Right lobe of liver (tissue), 6 donors: Measurements from ENCODE around the gene FAM168B. TPM values are rescaled to one million over a fixed set of nuclear protein-coding genes. Genes with fewer than 3 reads are reported as not detected.

Experiments
- ATAC-seq, 4 donors: fragments of 200-7000 bp; cut with Tn5 transposase; one replicate each; pipeline ENCODE4 v1.9.1; 2020; ENCODE audit warnings: mild to moderate bottlenecking in 4 of 4, moderate library complexity in 4 of 4
- DNase-seq, 3 donors: peaks; one replicate each; pipeline ENCODE4 v3.0.0-alpha.2; 2020
- H3K27ac ChIP-seq, 3 donors: fragments of 200-600 bp; one replicate each; pipeline ENCODE4 v1.8.0; 2022
- H3K27me3 ChIP-seq, 2 donors: fragments of 200-600 bp; one replicate each; pipeline ENCODE4 v1.8.0; 2022
- H3K36me3 ChIP-seq, 4 donors: fragments of 200-600 bp; sonication (generic) in 1 of 4; one replicate each; pipeline versions ENCODE4 v1.5.1 to v1.8.0; 2017 to 2022; ENCODE audit warnings: control low read depth in 1 of 4
- H3K4me1 ChIP-seq, 4 donors: fragments of 200-600 bp; sonication (generic) in 1 of 4; one replicate each; pipeline versions ENCODE4 v1.5.1 to v1.8.0; 2017 to 2022; ENCODE audit warnings: control low read depth in 1 of 4
- H3K4me3 ChIP-seq, 3 donors: fragments of 200-600 bp; one replicate each; pipeline ENCODE4 v1.8.0; 2022
- H3K9me3 ChIP-seq, 4 donors: fragments of 200-600 bp; sonication (generic) in 1 of 4; one replicate each; pipeline versions ENCODE4 v1.5.1 to v1.8.0; 2017 to 2022; ENCODE audit warnings: control low read depth in 1 of 4
- CTCF ChIP-seq, 4 donors: fragments of 200-600 bp in 3 of 4; fragments of 450-650 bp in 1 of 4; IDR thresholded peaks; one replicate each; pipeline versions ENCODE4 v1.5.1 to v1.8.0; 2016 to 2022; ENCODE audit warnings: antibody characterized with exemption in 4 of 4, mild to moderate bottlenecking in 2 of 4
- POLR2A ChIP-seq: fragments of 450-650 bp; IDR thresholded peaks from one replicate; pipeline ENCODE4 v1.6.1; 2017; ENCODE audit warnings: antibody characterized with exemption, mild to moderate bottlenecking
- WGBS: methylation state at CpG from one replicate; pipeline ENCODE4 v1.1.6; 2018; ENCODE audit warnings: low coverage, low lambda C conversion rate; ENCODE audit not compliant: insufficient coverage; ENCODE audit errors: missing lambda C conversion rate; 5-methylcytosine and 5-hydroxymethylcytosine counted together
- intact Hi-C, 2 donors: fragments of 100-400 bp; cut with DNase I; formaldehyde crosslinking; loops; one replicate each; pipeline versions ENCODE4 v1.11.2 to v1.14.1; 2022
- total RNA-seq, 6 experiments: library from RNA; depleted of rRNA in 2 of 6; stranded (reverse); fragments of >200 nt in 2 of 6; fragmentation: NEBNext Ultra II Directional in 3 of 6; extraction: Animal tissue kit (Norgen Biotek cat#: 25700) in 3 of 6; gene quantifications; one replicate each; pipeline versions ENCODE4 v1.1.0 to v1.2.4, GENCODE V29; 2016 to 2023
- donor health status: DM: no; HTN: yes; CAD: no.
- donor health status: DM: no; HTN: no; CAD: no.
- donor health status: DM: no; HTN: no; CAD: no.
- donor health status: DM: no; HTN: yes; CAD: no.
- donor health status: DM: no; HTN: yes; CAD: no.

FAM168B gene
- total RNA-seq, 6 experiments from 2014 or later, result 28.1 to 69.7 (median 33.9) TPM

- ATAC-seq, result no peak
- TF ChIP-seq POLR2A, result no peak
- Histone ChIP-seq H3K4me1 (no peaks in the 10 kb centered on the region), H3K36me3 (no peaks in the 10 kb centered on the region), H3K9me3 (no peaks in the 10 kb centered on the region), H3K27me3 (peaks cover 0 to 5% of the 10 kb centered on the region in 2 donors), H3K27ac (no peak overlapping the region), H3K4me3 (no peak overlapping the region)
- WGBS, result 20% methylated on average over 1 of the region's 9 CpGs
- no peak for DNase-seq
- intact Hi-C loops, result no loop called here
Observed at GRCh38 chr2:131039101-131039440, 54.2 kb downstream of the FAM168B start.

GRCh38 chr2:131038258-131039100 is 54.8 kb downstream of the FAM168B start:
- Histone ChIP-seq H3K4me1 (no peaks in the 10 kb centered on the region), H3K27ac (no peak overlapping the region), H3K27me3 (peaks cover 0 to 5% of the 10 kb centered on the region in 2 donors), H3K4me3 (no peak overlapping the region), H3K36me3 (no peaks in the 10 kb centered on the region), H3K9me3 (no peaks in the 10 kb centered on the region)
- no peak for TF ChIP-seq CTCF (IDR thresholded peaks at IDR 0.05)
- TF ChIP-seq POLR2A, result no peak
- WGBS, result 94% methylated on average over 6 of the region's 17 CpGs
- intact Hi-C loops, result no loop called here
- DNase-seq (no peak), ATAC-seq (no peak)

DNA sequence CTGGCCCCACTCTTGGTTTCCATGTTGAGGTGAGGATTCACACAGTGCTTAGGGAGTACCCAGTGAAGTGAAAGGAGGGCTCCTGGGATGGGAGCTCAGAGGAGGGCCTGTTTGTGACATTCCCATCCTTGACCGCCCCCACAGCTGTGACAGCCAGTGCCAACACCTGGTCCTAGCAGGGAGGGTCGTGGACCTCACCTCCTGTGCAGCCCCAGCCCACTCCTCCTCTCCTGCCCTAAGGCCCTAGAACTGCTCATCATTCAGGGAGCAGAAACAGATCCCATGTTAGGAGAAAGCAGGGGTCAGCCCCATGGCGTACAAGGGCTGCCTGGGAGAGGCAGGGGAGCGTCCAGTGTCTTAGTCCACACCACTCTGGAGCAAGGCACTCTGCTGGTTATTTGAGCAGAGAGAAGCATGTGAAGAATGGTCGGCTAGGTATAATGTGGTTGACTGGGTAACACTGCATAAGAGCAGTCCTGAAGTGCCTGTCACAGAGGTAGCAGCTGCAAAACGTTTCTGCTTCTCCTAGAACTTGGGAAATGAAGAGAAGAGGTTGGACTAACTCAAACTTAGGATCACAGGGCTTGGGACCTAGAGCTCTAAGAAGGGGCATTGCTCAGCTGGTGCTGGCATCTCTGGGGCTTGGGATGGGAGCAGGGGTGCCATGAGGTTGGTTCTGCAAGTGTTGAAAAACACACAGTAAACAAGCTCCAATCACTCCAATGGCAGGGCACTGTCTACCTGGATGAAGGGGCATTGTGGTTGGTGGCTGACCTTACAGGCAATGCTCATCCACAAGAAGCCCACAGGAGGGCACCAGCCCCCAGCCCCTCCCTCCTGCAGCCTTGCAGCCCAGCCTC is 55.6 kb downstream of the FAM168B start:
- intact Hi-C loops, result no loop called here

GRCh38 chr2:131036696-131037397 is 56.4 kb downstream of the FAM168B start:
- H3K36me3 ChIP-seq, result no peaks in the 10 kb centered on the region
- peaks cover 0 to 5% of the 10 kb centered on the region in 2 donors for H3K27me3 ChIP-seq
- H3K9me3 ChIP-seq, result no peaks in the 10 kb centered on the region
- no peaks in the 10 kb centered on the region for H3K4me1 ChIP-seq
- intact Hi-C loops, result no loop called here
- H3K27ac ChIP-seq, result no peak overlapping the region
- TF ChIP-seq POLR2A, result no peak
- TF ChIP-seq CTCF (IDR thresholded peaks at IDR 0.05), result no peak
- 83% methylated on average over 7 of the region's 11 CpGs for WGBS
- no peak for ATAC-seq
- H3K4me3 ChIP-seq, result no peak overlapping the region
- DNase-seq, result no peak

More for the DNA sequence above, 55.6 kb downstream of the FAM168B start:
- H3K27ac ChIP-seq, result no peak overlapping the region
- ATAC-seq (no peak), DNase-seq (no peak)
- no peaks in the 10 kb centered on the region for H3K36me3 ChIP-seq
- peaks cover 0 to 5% of the 10 kb centered on the region in 2 donors for H3K27me3 ChIP-seq
- no peak overlapping the region for H3K4me3 ChIP-seq
- H3K4me1 ChIP-seq, result no peaks in the 10 kb centered on the region
- H3K9me3 ChIP-seq, result no peaks in the 10 kb centered on the region
- WGBS, result 54% methylated on average over 4 of the region's 6 CpGs
- no peak for TF ChIP-seq CTCF (IDR thresholded peaks at IDR 0.05)
- TF ChIP-seq POLR2A, result no peak
